ENCODE measurements around the gene PKIG.

The PKIG gene

DNA sequence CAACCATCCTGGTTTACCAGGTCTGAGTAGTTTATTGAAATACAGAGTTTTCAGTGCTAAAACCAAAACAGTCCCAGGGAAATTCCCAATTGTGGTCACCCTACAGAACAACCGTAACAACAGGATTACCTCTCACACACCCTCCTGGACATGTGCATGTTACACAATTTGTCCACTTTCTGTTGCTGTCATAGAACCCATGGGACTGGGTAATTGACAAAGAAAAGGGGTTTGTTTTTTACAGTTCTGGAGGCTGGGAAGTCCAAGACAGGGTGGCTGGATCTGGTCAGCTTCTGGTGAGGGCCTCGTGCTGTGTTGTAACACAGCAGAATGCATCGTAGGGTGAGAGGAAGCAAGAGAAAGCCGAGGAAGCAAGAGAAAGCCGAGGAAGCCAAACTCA is 78.2 kb downstream of the PKIG start:
- no peak overlapping the region for H2AFZ ChIP-seq (ENCODE audit: low read depth, low read length)
- H3K9ac ChIP-seq (ENCODE audit: low read depth, low read length) = no peak overlapping the region
- H3K9me3 ChIP-seq (ENCODE audit: insufficient read depth, low read length, severe bottlenecking) = no peaks in the 10 kb centered on the region
- H3K4me3 ChIP-seq (ENCODE audit: low read depth in 1 of 2, low read length in 2 of 2) = no peak overlapping the region
- no peak overlapping the region for H3K4me2 ChIP-seq (ENCODE audit: insufficient read depth, low read length)
- peaks cover 26% of the 10 kb centered on the region for H4K20me1 ChIP-seq (ENCODE audit: insufficient read depth, low read length)
- H3K27me3 ChIP-seq (ENCODE audit: insufficient read depth, low read length, poor library complexity) = no peaks in the 10 kb centered on the region
- H3K4me1 ChIP-seq (ENCODE audit: insufficient read depth, low read length) = 0 out of 2 replicates have a peak, but pooled peaks cover 16% of the 10 kb centered on the region
- H3K36me3 ChIP-seq (ENCODE audit: insufficient read depth, low read length) = peaks cover 93% of the 10 kb centered on the region
- peaks cover 57% of the 10 kb centered on the region for H3K79me2 ChIP-seq (ENCODE audit: insufficient read depth, low read length)
- DNase-seq (no peak), ATAC-seq (ENCODE audit: insufficient read depth, low read depth) (no peak)
- no peak overlapping the region; the same call in 1 of the 2 replicates for H3K27ac ChIP-seq (ENCODE audit: low read length)
- TF ChIP-seq EZH2 (IDR thresholded peaks at IDR 0.05; ENCODE audit: borderline replicate concordance, low read depth, low read length, severe bottlenecking) = no peak
- TF ChIP-seq, protein P1, sequence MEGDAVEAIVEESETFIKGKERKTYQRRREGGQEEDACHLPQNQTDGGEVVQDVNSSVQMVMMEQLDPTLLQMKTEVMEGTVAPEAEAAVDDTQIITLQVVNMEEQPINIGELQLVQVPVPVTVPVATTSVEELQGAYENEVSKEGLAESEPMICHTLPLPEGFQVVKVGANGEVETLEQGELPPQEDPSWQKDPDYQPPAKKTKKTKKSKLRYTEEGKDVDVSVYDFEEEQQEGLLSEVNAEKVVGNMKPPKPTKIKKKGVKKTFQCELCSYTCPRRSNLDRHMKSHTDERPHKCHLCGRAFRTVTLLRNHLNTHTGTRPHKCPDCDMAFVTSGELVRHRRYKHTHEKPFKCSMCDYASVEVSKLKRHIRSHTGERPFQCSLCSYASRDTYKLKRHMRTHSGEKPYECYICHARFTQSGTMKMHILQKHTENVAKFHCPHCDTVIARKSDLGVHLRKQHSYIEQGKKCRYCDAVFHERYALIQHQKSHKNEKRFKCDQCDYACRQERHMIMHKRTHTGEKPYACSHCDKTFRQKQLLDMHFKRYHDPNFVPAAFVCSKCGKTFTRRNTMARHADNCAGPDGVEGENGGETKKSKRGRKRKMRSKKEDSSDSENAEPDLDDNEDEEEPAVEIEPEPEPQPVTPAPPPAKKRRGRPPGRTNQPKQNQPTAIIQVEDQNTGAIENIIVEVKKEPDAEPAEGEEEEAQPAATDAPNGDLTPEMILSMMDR (IDR thresholded peaks at IDR 0.05; ENCODE audit: borderline replicate concordance, extremely low read depth, low read length, poor library complexity, severe bottlenecking) = no peak

DNA sequence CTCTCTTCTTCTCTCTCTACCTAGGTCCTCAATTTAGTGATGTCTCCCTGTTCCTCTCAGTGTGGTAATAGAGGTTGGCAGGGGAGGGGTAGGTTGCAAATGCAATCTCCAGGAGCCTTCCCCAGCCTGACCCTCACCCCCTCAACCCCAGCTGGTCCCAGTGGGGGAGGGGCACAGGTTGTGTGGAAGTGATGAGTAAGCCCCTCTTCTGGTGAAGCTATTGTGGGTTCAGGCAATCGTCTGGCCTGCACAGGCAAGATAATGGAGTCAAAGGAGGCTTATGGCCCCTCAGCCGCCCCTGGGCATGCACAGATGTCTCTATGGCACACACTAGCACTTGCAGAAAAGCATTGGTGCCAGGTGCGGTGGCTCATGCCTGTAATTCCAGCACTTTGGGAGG is 79.9 kb downstream of the PKIG start:
- H3K4me2 ChIP-seq (ENCODE audit: insufficient read depth, low read length) = no peak overlapping the region
- H2AFZ ChIP-seq (ENCODE audit: low read depth, low read length) = no peak overlapping the region
- H3K4me3 ChIP-seq (ENCODE audit: low read depth in 1 of 2, low read length in 2 of 2) = no peak overlapping the region
- H3K9me3 ChIP-seq (ENCODE audit: insufficient read depth, low read length, severe bottlenecking) = no peaks in the 10 kb centered on the region
- H3K4me1 ChIP-seq (ENCODE audit: insufficient read depth, low read length) = peaks cover 29% of the 10 kb centered on the region
- no peak for DNase-seq
- TF ChIP-seq EZH2 (IDR thresholded peaks at IDR 0.05; ENCODE audit: borderline replicate concordance, low read depth, low read length, severe bottlenecking) = no peak
- TF ChIP-seq, protein P1 (IDR thresholded peaks at IDR 0.05; ENCODE audit: borderline replicate concordance, extremely low read depth, low read length, poor library complexity, severe bottlenecking) = no peak
- peak; percentile 18; the same call in 1 of the 3 replicates for ATAC-seq (ENCODE audit: insufficient read depth, low read depth)
- peak overlapping the region; percentile 17; the same call in 1 of the 2 replicates for H3K27ac ChIP-seq (ENCODE audit: low read length)
- no peak overlapping the region for H3K9ac ChIP-seq (ENCODE audit: low read depth, low read length)
- H3K79me2 ChIP-seq (ENCODE audit: insufficient read depth, low read length) = peaks cover 73% of the 10 kb centered on the region
- H3K27me3 ChIP-seq (ENCODE audit: insufficient read depth, low read length, poor library complexity) = no peaks in the 10 kb centered on the region
- peaks cover 30% of the 10 kb centered on the region for H4K20me1 ChIP-seq (ENCODE audit: insufficient read depth, low read length)
- peaks cover 88% of the 10 kb centered on the region for H3K36me3 ChIP-seq (ENCODE audit: insufficient read depth, low read length)

DNA sequence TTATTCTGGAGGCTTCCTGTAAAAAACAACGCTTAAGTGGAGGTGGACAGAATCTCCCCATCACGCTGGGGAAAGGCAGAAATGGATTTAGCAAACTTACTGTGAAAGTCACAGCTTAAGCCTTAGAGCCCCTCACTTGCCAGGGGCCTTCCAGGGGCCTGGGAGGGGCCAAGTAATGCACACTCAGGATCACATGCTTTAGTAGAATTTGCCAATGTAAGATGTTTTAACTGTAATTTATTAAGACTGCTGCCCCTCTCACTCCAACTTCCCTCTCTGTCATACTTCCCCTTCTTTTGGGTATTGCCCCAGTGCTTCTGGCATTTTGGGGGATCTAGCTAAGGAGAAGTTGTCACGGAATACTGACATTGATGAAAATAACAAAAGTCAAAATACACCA is 81.8 kb downstream of the PKIG start:
- Histone ChIP-seq H2AFZ (ENCODE audit: low read depth, low read length) (no peak overlapping the region), H3K27ac (ENCODE audit: low read length) (peak overlapping the region; percentile 26), H3K79me2 (ENCODE audit: insufficient read depth, low read length) (peaks cover 88% of the 10 kb centered on the region), H3K9ac (ENCODE audit: low read depth, low read length) (no peak overlapping the region), H3K4me1 (ENCODE audit: insufficient read depth, low read length) (peaks cover 47% of the 10 kb centered on the region), H3K9me3 (ENCODE audit: insufficient read depth, low read length, severe bottlenecking) (no peaks in the 10 kb centered on the region), H3K4me3 (ENCODE audit: low read depth in 1 of 2, low read length in 2 of 2) (no peak overlapping the region), H3K4me2 (ENCODE audit: insufficient read depth, low read length) (no peak overlapping the region), H3K27me3 (ENCODE audit: insufficient read depth, low read length, poor library complexity) (no peaks in the 10 kb centered on the region), H4K20me1 (ENCODE audit: insufficient read depth, low read length) (peaks cover 26% of the 10 kb centered on the region), H3K36me3 (ENCODE audit: insufficient read depth, low read length) (peaks cover 84% of the 10 kb centered on the region)
- DNase-seq (no peak), ATAC-seq (ENCODE audit: insufficient read depth, low read depth) (no peak)
- TF ChIP-seq, protein P1 (IDR thresholded peaks at IDR 0.05; ENCODE audit: borderline replicate concordance, extremely low read depth, low read length, poor library complexity, severe bottlenecking) = no peak
- no peak for TF ChIP-seq EZH2 (IDR thresholded peaks at IDR 0.05; ENCODE audit: borderline replicate concordance, low read depth, low read length, severe bottlenecking)
